SKM-1 treated with dmso at 0.1 percent for 144 hours (cell line): Measurements from ENCODE around the gene LPAR1.
A peak's percentile ranks its signal among the peaks of the same experiment; 100 is the strongest.

ENCODE experiments used
- DNase-seq: peaks from one replicate; lab custom pipeline; 2025; ENCODE audit not compliant: unreplicated experiment; lab: John Stamatoyannopoulos, UW

The LPAR1 gene

GRCh38 chr9:110958847-110959246 is 79.4 kb downstream of the LPAR1 start:
- DNase-seq: no peak

DNA sequence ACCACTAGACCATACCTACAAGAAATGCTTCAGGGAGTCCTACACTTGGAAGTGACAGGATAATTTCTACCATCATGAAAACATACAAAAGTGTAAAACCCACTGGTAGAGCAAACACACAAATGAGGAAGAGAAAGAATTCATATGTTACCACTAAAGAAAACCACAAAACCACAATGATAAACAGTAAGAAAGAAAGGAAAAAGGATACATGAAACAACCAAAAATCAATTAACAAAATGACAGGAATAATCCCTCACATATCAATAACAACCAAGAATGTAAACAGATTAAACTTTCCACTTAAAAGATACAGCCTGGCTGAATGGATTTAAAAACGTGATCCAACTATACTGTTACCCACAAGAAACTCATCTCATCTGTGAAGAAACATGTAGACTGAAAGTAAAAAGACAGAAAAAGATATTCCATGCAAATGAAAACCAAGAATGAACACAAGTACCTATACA is 83.4 kb downstream of the LPAR1 start:
- DNase-seq: peak; percentile 0

- no peak for DNase-seq
Measured at GRCh38 chr9:110952540-110952859, 85.8 kb downstream of the LPAR1 start.

DNA sequence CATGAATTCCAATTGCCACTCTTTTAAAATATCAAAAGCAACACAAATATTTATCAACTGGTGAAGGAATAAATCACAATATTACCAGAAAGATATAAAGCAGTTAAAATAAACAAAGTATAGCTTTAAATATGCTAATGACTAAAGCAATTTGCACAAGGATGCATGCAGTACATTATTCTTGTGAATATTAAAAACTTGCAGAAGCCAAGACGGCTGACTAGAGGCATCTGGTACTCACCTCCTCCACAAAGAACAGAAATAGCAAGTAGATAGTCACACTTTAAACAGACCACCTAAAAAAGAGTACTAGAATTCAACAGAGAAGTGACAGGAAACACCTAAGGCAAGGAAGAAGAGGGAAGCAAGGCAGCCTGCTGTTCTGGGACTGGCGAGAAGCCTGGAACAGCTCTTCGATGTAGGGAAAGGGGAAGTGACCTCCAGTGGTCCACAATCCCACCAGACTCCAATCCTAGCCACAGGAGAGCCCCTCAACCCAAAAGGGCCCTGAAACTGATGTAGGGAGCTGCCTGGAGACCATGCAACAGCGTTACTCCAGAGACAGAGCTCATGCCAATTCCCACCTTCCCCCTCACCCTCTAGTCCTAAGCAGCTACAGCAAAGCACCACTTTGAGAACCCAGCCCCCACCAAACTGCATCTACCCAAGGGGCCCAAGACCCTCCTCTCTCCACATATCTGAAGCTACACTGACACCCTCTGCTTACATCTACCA is 86.3 kb downstream of the LPAR1 start:
- no peak for DNase-seq

DNA sequence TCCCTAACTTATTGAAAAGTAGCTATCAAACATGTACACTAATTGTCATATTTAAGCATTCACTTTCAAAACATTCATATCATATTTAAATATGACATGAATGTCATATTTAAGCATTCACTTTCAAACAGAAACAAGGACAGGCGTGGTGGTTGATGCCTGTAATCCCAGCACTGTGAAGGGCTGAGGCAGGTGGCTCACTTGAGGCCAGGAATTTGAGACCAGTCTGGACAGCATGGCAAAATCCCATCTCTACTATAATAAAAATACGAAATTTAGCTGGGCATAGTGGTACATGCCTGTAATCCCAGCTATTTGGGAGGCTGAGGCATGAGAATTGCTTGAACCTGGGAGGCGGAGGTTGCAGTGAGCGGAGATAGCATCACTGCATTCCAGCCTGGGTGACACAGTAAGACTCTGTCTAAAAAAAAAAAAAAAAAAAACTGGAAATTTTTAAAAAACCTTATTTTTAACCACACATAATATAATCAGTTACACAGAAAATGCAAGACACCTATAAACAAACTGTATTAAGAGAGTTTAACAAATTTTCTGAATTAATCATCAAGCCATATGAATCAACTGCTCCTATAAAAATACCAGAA is 88.1 kb downstream of the LPAR1 start:
- DNase-seq: no peak

DNA sequence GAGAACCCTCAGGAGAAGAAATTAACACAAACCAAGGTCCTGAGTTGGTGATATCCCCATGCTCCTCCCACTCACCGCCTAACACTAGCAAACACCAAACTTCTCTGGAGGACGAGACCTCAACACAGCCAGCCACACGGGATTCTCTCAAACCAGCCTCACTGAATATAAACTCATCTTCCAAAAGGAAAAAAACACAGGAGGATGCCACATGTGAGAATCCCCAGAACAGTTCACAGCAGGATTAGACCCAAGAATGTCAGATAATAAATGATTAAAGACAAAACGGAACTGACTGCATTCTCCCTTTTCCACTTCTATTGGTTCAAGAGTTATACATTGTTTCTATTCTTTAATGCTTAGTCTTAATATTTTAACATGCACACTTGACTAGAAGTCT is 89.2 kb downstream of the LPAR1 start:
- DNase-seq: no peak

GRCh38 chr9:110947491-110948044 is 90.7 kb downstream of the LPAR1 start:
- no peak for DNase-seq

DNA sequence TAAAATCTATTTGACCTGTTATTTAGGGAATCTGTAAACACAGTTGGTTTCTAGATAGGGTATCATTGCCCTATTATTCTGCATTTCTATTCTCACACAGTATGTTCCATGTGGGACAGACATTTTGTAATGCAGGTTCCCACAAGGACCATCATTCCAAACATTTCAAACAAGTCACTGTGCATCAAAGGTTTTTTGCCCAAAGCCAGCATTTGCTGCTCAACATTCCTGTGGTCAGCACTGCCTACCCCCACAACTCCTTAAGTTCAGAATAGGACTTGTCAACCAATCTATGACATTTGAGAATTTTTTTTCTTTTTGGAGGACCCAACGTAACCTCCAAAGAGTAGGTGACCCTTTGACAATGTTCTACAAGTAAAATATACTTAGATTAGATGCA is 95.7 kb downstream of the LPAR1 start:
- no peak for DNase-seq

DNA sequence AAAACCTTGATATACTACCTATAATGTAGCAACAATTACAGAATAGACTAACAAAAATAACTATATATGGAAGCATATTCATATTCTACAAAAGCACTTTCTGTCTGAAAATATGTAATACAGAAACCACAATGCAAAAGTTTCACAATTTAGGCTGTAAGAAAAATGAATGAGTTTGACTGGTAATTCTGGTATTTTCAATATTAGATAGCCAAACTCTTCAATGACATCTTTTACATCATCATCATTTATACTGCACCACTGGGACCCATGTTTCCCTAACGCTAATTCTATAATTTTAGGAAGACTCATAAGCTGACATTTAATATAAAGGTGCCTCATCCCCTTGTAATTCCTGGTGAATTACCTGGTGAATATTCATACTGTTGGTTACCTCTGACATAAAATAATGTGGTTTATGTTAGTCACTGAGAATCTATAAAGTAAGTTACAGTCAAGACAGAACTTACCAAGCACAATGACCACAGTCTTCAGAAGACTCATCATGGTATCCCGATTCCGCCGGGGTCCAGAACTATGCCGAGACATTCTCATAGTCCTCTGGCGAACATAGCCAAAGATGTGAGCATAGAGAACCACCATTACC is 97.2 kb downstream of the LPAR1 start:
- DNase-seq: no peak

- no peak for DNase-seq
Measured at GRCh38 chr9:110939573-110939972, 98.7 kb downstream of the LPAR1 start.

DNA sequence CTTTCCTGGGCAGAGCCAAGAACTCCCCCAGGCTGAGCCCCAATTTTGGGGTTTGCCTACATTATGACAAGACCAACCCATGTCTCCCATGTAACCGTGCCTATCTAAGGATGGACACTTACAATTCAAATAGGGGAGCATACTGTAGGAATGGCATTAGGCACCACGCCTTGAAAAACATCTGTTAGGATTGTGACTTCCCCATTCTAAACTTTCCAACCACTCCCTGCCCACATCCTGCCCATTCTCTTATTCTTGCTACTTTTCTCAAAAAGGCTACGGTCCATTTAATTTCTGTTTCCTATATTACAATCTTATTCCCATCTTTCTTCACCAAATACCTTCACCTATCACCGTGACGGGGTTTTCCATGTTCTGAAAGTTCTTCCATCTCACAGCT is 99.2 kb downstream of the LPAR1 start:
- DNase-seq: no peak

GRCh38 chr9:110938242-110938641 is 100.0 kb downstream of the LPAR1 start:
- no peak for DNase-seq

- DNase-seq: no peak
Measured at GRCh38 chr9:110936719-110937452, 101.4 kb downstream of the LPAR1 start.

DNA sequence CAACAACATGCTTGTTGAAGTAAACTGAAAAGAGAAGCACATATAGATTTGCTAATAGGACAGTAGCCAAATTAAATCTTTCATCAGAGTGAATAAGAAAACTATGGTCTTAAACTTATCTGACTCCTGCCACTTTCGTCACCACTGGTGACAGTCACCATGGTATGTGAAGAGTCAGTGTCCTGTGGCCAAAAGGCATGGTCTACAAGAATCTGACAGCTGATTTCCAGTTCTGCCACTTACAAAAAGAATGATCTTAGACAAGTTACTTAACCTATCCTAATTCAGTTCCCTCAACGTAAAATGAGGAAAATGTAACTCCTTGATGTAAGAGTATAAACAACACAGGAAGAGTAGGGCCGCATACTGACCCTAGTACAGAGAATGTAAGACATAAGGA is 102.0 kb downstream of the LPAR1 start:
- no peak for DNase-seq

DNA sequence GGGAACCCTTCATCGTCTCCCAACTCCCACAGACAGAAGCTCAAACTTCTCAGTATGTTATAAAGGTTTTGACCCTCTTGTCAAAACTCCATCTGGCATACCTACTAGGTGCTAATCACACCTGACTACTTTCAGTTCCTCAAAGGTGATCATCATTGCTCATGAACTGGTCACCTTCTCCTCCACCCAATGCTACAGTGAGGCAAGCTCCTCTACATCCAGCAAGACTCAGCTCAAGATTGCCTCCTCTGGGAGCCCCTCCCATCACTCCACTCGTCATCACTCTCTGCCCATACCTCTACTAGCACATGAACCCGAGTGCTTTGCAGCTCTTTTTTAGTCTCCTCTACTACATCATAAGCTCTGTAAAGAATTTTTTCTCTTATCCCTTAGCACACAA is 102.4 kb downstream of the LPAR1 start:
- DNase-seq: no peak

- no peak for DNase-seq
Measured at GRCh38 chr9:110933350-110934001, 104.8 kb downstream of the LPAR1 start.

GRCh38 chr9:110932863-110933262 is 105.4 kb downstream of the LPAR1 start:
- DNase-seq: no peak

- no peak for DNase-seq
Measured at GRCh38 chr9:110928599-110928998, 109.7 kb downstream of the LPAR1 start.

DNA sequence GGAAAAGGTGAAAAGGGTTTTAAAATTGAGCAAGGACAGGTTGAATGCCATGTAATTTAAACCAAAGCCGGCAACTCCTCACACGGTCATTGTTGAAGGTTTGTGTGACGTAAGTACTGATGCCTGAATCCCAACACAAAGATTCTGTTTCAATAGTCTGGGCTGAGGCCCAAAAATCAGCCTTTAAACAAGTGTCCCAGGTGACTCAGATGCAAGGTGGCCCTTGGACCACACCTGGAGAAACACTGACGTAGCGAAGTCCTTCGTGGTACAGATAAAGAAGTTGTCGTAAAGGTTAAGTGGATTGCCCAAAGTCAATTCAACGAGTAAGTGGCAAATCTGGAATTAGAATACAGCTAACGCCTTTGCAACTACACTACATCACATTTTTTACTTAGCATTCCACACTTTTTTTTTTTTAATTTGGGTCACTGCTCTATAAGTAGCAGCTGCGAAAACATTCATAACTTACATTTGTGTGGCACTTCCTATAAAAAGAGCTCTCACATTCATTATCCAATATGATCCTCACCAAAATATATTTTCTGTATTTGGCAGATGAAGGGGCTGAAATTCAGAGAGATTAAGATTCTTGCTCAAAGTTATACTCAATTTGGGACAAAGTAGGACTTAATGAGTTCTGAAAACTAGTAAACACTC is 111.3 kb downstream of the LPAR1 start:
- no peak for DNase-seq

DNA sequence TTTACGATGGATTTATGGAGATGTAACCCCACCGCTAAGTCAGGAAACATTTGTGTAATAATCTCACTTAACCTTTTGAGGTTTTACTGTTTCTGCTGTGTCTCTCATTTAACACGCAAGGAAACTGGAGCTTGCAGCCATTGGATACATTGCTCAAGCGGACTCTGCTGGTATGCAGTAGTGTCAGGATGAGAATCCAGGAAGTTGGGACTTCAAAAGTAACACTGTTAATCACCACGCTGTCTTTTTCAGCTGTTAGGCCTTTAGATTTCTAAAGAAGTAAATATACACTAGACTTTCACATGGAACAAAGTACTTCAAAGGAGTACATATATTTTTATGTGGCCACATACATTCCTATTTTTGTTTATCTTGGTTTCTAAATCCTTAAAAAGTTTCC is 114.7 kb downstream of the LPAR1 start:
- no peak for DNase-seq

DNA sequence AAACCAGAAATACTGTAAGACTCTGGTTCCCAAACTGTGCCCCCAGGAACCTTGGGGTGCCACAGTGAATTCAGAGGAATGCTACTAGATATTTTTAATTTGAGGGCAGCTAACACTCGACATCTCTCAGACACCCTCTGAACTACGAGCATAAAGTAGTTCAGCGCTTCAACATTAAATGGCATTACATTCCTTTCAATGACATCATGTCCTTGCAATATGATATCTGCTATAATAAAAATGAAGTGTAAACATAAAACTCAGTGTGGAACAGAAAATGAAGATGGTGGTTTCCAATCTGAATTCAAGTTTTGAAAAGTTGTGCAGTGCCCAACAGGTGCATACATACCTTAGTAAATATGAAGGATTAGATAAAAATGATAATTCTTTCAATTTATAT is 116.1 kb downstream of the LPAR1 start:
- no peak for DNase-seq
